Umbilical cord (tissue), 2 donors: Measurements from ENCODE around the gene CTIF. TPM values are rescaled to one million over a fixed set of nuclear protein-coding genes. Genes with fewer than 3 reads are reported as not detected.

Source experiments
- DNase-seq: peaks from one replicate; pipeline ENCODE4 v3.0.0-alpha.2; 2015; ENCODE audit warnings: low spot score
- total RNA-seq: library from RNA; depleted of rRNA; stranded (reverse); fragments of >200 nt; gene quantifications from one replicate; pipeline ENCODE4 v1.2.3, GENCODE V29; 2014; ENCODE audit warnings: low replicate concordance; ENCODE audit not compliant: insufficient read depth

CTIF gene
- total RNA-seq, 1 donor from 2014 or later: 39.7 TPM

GRCh38 chr18:48832938-48833700, 294.3 kb downstream of the CTIF start:
- peak; percentile 57 for DNase-seq

GRCh38 chr18:48833701-48834412, 295.0 kb downstream of the CTIF start:
- peak; percentile 62 for DNase-seq

- peak; percentile 89 for DNase-seq
Observed at GRCh38 chr18:48834413-48835031, 295.7 kb downstream of the CTIF start.

GRCh38 chr18:48835119-48835518, 296.3 kb downstream of the CTIF start:
- DNase-seq: no peak

GRCh38 chr18:48835745-48836170, 296.9 kb downstream of the CTIF start:
- no peak for DNase-seq

GRCh38 chr18:48836231-48836805, 297.5 kb downstream of the CTIF start:
- no peak for DNase-seq

GRCh38 chr18:48836806-48837615, 298.2 kb downstream of the CTIF start:
- DNase-seq: no peak

GRCh38 chr18:48837676-48838075, 298.8 kb downstream of the CTIF start:
- no peak for DNase-seq

- DNase-seq: no peak
Observed at GRCh38 chr18:48838166-48838775, 299.4 kb downstream of the CTIF start.

- DNase-seq: peak; percentile 84
Observed at GRCh38 chr18:48838921-48839818, 300.3 kb downstream of the CTIF start.

GRCh38 chr18:48839819-48840490, 301.1 kb downstream of the CTIF start:
- no peak for DNase-seq

- no peak for DNase-seq
Observed at GRCh38 chr18:48840491-48840877, 301.7 kb downstream of the CTIF start.

- DNase-seq: peak; percentile 70
Observed at GRCh38 chr18:48841381-48842258, 302.8 kb downstream of the CTIF start.

GRCh38 chr18:48842259-48843061, 303.6 kb downstream of the CTIF start:
- peak; percentile 82 for DNase-seq

GRCh38 chr18:48843162-48843561, 304.3 kb downstream of the CTIF start:
- DNase-seq: no peak

- no peak for DNase-seq
Observed at GRCh38 chr18:48843596-48843995, 304.8 kb downstream of the CTIF start.

GRCh38 chr18:48844271-48844670, 305.4 kb downstream of the CTIF start:
- no peak for DNase-seq
